Hepatocyte (in vitro differentiated cells): ENCODE measurements around the gene GBE1.

Experiments used
- CTCF ChIP-seq: fragments of 200-600 bp; sonication (generic); IDR thresholded peaks from 2 replicates; pipeline ENCODE4 v1.5.1; 2016; ENCODE audit warnings: antibody characterized with exemption, mild to moderate bottlenecking; ENCODE audit not compliant: poor library complexity
- EZH2phosphoT487 ChIP-seq: fragments of 200-600 bp; sonication (generic); IDR thresholded peaks from one replicate; pipeline ENCODE4 v1.6.1; 2018; ENCODE audit warnings: antibody characterized with exemption, mild to moderate bottlenecking, low read depth, moderate library complexity; ENCODE audit not compliant: unreplicated experiment, severe bottlenecking

- TF ChIP-seq CTCF (no peak), EZH2phosphoT487 (no peak)
Measured at GRCh38 chr3:81621277-81621676, 140.2 kb downstream of the GBE1 start.
